Measurements from ENCODE around the gene BAHD1. TPM values are rescaled to one million over a fixed set of nuclear protein-coding genes. Genes with fewer than 3 reads are reported as not detected.

BAHD1 gene
- total RNA-seq, 1 donor from 2014 or later, result 15.7 TPM

DNA sequence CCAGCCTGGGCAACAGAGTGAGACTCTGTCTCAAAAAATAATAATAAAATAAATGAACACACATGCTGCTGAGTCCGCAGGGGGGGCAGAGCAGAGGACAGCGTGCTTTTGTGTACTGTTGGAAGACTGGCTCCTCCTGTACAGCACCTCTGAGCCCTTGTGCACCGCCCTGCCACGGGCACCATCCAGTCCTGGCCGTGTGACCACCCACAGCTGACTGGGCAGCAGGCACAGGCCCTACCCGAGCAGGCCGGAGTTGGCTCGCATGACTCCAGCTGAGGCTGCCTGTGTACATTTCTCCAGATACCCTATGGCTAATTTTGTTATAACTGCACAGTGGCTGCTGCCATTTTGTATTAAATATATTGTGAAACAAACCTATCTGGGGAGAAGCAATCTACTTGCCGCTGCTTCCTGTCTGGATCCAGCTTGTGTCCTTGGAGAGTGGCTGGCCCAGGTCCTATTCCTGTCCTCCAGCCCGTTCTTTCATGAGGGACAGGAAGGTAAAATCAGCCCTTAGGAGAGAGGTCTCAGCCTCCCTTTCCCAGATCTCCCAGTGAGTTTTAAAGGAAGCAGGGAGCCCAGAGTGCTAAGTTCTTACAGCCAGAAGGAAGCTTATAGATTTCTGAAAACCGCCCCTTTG lies 20.6 kb upstream of the BAHD1 start:
- Histone ChIP-seq H3K27me3 (ENCODE audit: control insufficient read depth, insufficient read depth, low read length) (peaks cover 5% of the 10 kb centered on the region), H3K4me3 (ENCODE audit: low read depth, low read length) (no peak overlapping the region), H3K36me3 (ENCODE audit: control insufficient read depth, insufficient read depth, low read length) (no peaks in the 10 kb centered on the region)
- TF ChIP-seq, protein P1, sequence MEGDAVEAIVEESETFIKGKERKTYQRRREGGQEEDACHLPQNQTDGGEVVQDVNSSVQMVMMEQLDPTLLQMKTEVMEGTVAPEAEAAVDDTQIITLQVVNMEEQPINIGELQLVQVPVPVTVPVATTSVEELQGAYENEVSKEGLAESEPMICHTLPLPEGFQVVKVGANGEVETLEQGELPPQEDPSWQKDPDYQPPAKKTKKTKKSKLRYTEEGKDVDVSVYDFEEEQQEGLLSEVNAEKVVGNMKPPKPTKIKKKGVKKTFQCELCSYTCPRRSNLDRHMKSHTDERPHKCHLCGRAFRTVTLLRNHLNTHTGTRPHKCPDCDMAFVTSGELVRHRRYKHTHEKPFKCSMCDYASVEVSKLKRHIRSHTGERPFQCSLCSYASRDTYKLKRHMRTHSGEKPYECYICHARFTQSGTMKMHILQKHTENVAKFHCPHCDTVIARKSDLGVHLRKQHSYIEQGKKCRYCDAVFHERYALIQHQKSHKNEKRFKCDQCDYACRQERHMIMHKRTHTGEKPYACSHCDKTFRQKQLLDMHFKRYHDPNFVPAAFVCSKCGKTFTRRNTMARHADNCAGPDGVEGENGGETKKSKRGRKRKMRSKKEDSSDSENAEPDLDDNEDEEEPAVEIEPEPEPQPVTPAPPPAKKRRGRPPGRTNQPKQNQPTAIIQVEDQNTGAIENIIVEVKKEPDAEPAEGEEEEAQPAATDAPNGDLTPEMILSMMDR (IDR thresholded peaks at IDR 0.05; ENCODE audit: insufficient read depth, low read length, poor library complexity, severe bottlenecking), result no peak
- DNase-seq (ENCODE audit: low read depth), result no peak

DNA sequence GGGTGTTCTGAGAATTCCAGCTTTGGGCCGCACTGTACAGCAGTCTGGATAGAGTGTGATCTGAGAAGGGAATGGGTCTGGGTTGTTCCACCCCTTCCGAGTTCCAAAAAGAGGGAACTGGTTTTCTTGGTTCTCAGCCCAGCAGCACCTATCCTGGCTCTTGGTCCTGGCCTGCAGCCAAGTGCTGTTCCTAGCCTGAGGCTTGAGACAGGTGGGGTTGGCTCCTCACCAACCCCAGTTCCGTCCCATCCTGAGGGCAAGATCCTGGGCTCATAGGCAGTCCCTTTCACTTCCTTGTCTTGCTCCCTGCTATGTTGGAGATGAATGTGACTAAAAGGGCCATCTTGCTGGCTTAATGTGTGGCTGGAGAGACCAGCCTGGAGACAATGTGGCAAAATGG lies 20.0 kb upstream of the BAHD1 start:
- Histone ChIP-seq H3K27me3 (ENCODE audit: control insufficient read depth, insufficient read depth, low read length) (peaks cover 5% of the 10 kb centered on the region), H3K36me3 (ENCODE audit: control insufficient read depth, insufficient read depth, low read length) (no peaks in the 10 kb centered on the region), H3K4me3 (ENCODE audit: low read depth, low read length) (no peak overlapping the region)
- DNase-seq (ENCODE audit: low read depth), result no peak
- TF ChIP-seq, protein P1 (IDR thresholded peaks at IDR 0.05; ENCODE audit: insufficient read depth, low read length, poor library complexity, severe bottlenecking), result no peak

DNA sequence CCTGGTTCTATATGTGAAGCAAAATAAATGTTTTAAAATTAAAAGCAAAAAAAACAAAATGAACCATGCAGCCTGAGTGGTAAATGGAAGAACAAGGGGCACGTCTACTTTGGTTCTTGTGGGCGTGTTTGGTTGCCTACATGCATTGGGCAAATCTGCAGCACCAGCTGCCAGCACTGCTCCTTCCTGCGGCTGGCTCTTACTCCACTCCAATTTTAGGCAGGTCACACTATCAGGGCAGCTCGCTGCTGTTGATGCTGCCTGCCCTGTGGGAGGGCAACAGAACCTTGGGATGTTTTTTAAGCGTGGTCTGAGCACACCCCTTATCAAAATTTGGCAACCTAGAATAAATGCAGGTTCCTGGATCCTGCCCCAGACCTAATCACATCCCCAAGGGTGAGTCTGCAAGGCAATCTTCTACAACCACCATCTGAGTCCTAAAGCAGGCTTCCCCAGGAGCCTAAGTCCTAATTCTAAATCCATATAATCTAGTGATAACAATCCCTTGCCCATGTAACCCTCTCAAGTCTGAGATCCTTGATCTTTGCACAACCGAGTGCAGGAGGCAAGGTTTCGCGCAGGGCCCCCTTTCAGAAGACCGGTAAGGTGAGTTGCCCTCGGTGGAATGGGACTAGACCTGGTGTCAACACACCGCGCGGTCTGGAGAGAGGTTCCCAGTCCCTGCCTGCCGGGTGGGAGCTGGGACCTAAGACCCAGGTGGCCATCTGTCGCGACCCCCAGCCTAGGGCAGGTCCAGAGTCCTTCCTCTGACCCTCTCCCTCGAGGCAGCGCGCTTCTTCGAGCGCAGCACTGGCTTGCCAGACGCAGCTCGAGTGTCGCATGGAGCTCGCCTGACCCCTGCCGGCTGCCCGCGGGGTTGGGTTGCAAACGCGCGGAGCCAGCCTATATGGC lies 19.3 kb upstream of the BAHD1 start:
- no peak for DNase-seq (ENCODE audit: low read depth)
- H3K36me3 ChIP-seq (ENCODE audit: control insufficient read depth, insufficient read depth, low read length), result no peaks in the 10 kb centered on the region
- H3K4me3 ChIP-seq (ENCODE audit: low read depth, low read length), result no peak overlapping the region
- H3K27me3 ChIP-seq (ENCODE audit: control insufficient read depth, insufficient read depth, low read length), result peaks cover 5% of the 10 kb centered on the region
- TF ChIP-seq, protein P1 (IDR thresholded peaks at IDR 0.05; ENCODE audit: insufficient read depth, low read length, poor library complexity, severe bottlenecking), result peak; percentile 99

DNA sequence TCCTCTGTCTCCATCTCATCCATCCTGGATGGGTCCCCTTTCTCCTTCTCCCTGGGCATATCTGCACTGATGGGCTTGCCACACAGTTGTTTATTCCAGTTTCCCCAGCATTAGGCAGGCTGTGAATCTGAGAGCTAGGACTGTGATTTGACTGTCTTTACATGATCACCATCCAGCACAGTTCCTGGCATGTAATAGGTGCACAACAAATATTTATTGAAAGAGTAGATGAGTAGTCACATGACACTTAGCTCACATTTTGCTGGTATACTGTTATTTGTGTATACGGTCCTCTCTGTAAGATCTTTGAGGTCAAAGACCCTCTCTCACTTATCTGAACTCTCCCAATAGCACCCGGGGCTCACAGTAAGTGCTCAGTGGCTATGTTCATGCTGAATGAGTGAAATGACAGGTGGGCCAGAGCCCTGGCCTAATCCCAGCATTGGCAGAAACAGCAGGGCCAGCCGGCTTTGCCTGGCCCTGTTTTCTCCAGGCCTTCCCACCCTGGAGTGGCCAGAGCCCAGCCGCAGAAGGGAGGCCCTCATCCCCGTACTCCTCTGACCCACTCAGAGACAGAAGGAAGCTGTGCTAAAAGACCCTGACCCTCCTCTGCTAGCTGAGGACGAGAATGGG lies 16.2 kb upstream of the BAHD1 start:
- H3K27me3 ChIP-seq (ENCODE audit: control insufficient read depth, insufficient read depth, low read length), result peaks cover 13% of the 10 kb centered on the region
- no peak for DNase-seq (ENCODE audit: low read depth)
- H3K36me3 ChIP-seq (ENCODE audit: control insufficient read depth, insufficient read depth, low read length), result no peaks in the 10 kb centered on the region
- TF ChIP-seq, protein P1 (IDR thresholded peaks at IDR 0.05; ENCODE audit: insufficient read depth, low read length, poor library complexity, severe bottlenecking), result no peak
- no peak overlapping the region for H3K4me3 ChIP-seq (ENCODE audit: low read depth, low read length)

DNA sequence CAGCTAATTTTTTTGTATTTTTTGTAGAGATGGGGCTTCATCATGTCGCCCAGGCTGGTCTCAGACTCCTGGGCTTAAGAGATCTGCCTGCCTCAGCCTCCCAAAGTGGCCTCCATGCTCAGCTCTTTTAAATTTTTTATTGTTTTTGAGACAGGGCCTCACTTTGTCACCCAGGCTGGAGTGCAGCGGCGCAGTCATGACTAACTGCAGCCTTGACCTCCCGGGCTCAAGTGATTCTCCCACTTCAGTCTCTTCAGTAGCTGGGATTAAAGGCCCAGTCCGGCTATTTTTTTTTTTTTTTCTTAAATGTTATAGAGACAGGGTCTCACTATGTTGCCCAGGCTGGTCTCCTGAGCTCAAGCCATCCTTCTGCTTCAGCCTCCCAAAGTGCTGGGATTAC lies 15.1 kb upstream of the BAHD1 start:
- Histone ChIP-seq H3K4me3 (ENCODE audit: low read depth, low read length) (no peak overlapping the region), H3K27me3 (ENCODE audit: control insufficient read depth, insufficient read depth, low read length) (peaks cover 15% of the 10 kb centered on the region), H3K36me3 (ENCODE audit: control insufficient read depth, insufficient read depth, low read length) (no peaks in the 10 kb centered on the region)
- TF ChIP-seq, protein P1 (IDR thresholded peaks at IDR 0.05; ENCODE audit: insufficient read depth, low read length, poor library complexity, severe bottlenecking), result no peak
- no peak for DNase-seq (ENCODE audit: low read depth)

Data from kidney epithelial cell (primary cell).